Dermis blood vessel endothelial cell (primary cell): Measurements from ENCODE around the gene PLCB1. TPM values are rescaled to one million over a fixed set of nuclear protein-coding genes. Genes with fewer than 3 reads are reported as not detected.
"Not testable (repeated sequence)": the region's sequence is repeated elsewhere in the genome, so short reads cannot be mapped to it uniquely, and the experiment has no call there.

Experiments used
- DNase-seq: peaks from one replicate; pipeline ENCODE4 v3.0.0; 2010
- total RNA-seq: library from RNA; depleted of rRNA; stranded (reverse); fragments of >200 nt; gene quantifications from 2 replicates; pipeline ENCODE4 v1.2.3, GENCODE V29; 2014

The PLCB1 gene
- total RNA-seq, 1 donor from 2014 or later: 19.6 TPM

GRCh38 chr20:8449123-8449522 lies 317.1 kb downstream of the PLCB1 start:
- DNase-seq: no peak

- peak; percentile 85 for DNase-seq
Observed at GRCh38 chr20:8454137-8454712, 322.2 kb downstream of the PLCB1 start.

- DNase-seq: no peak
Observed at GRCh38 chr20:8456765-8457164, 324.7 kb downstream of the PLCB1 start.

- no peak for DNase-seq
Observed at GRCh38 chr20:8457978-8458377, 325.9 kb downstream of the PLCB1 start.

GRCh38 chr20:8461186-8461585 lies 329.1 kb downstream of the PLCB1 start:
- DNase-seq: no peak

- no peak for DNase-seq
Observed at GRCh38 chr20:8464368-8464767, 332.3 kb downstream of the PLCB1 start.

- not testable (repeated sequence) for DNase-seq
Observed at GRCh38 chr20:8466781-8467180, 334.7 kb downstream of the PLCB1 start.

GRCh38 chr20:8470156-8470555 lies 338.1 kb downstream of the PLCB1 start:
- DNase-seq: no peak

GRCh38 chr20:8471465-8471864 lies 339.4 kb downstream of the PLCB1 start:
- DNase-seq: no peak

- no peak for DNase-seq
Observed at GRCh38 chr20:8473459-8473858, 341.4 kb downstream of the PLCB1 start.

GRCh38 chr20:8474027-8474668 lies 342.1 kb downstream of the PLCB1 start:
- no peak for DNase-seq

GRCh38 chr20:8476021-8476420 lies 344.0 kb downstream of the PLCB1 start:
- DNase-seq: no peak

- no peak for DNase-seq
Observed at GRCh38 chr20:8480597-8480996, 348.5 kb downstream of the PLCB1 start.

- no peak for DNase-seq
Observed at GRCh38 chr20:8487696-8488095, 355.6 kb downstream of the PLCB1 start.

GRCh38 chr20:8489094-8489883 lies 357.2 kb downstream of the PLCB1 start:
- DNase-seq: no peak

GRCh38 chr20:8490076-8490830 lies 358.2 kb downstream of the PLCB1 start:
- no peak for DNase-seq

- DNase-seq: no peak
Observed at GRCh38 chr20:8492173-8492572, 360.1 kb downstream of the PLCB1 start.

GRCh38 chr20:8498571-8498970 lies 366.5 kb downstream of the PLCB1 start:
- no peak for DNase-seq

GRCh38 chr20:8504030-8504429 lies 372.0 kb downstream of the PLCB1 start:
- peak; percentile 15 for DNase-seq

GRCh38 chr20:8505476-8506200 lies 373.6 kb downstream of the PLCB1 start:
- DNase-seq: peak; percentile 33

GRCh38 chr20:8507231-8507630 lies 375.2 kb downstream of the PLCB1 start:
- DNase-seq: no peak

GRCh38 chr20:8509809-8510208 lies 377.7 kb downstream of the PLCB1 start:
- DNase-seq: no peak
